ENCODE measurements around the gene BCL2. TPM values are rescaled to one million over a fixed set of nuclear protein-coding genes. Genes with fewer than 3 reads are reported as not detected.

Gene BCL2
- total and polyA plus RNA-seq, 9 of the 15 experiments (the other 6 are each of a cell fraction or from before 2014, with no cell fraction given): 0.10 to 1.1 (median 0.65) TPM

DNA sequence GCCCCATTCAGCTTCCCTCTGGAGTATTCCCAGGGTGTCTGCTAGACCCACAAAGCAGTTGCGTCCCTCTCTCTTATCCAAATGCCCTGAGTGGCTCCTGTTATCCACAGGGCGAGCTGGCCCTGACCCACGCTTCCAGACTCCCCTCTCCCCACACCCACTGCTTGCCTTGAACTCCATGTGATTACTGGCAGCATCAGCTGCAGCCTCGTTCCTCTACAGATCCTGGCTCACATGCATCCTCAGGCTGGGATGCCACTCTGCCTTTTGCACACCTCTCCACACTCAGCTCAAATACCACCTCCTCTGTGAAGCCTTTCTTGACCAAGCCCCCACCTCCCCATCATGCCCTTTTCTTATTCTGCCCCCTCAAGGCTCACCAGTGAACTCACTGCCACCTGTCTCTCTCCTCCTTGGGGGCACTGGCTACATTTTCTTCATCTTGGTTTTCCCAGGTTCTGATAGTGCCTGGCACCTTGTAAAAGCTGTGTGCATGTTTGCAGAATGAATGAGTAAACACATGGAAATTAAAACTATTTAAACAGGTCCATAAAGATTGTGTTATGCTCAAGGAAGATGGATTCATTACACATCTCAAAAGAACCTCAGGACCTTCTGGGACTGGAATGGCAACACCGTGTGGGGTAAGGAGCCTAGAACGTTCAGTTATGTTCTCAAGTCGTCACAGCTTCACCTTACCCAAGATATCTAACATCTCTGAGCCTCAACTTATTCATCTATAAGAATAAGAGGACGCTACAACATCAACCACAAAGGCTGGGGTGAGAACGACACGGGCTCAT is 165.0 kb downstream of the BCL2 start:
- Histone ChIP-seq H3K27me3 (ENCODE audit: control insufficient read depth in 2 of 2, insufficient read depth in 2 of 2, low read length in 2 of 2) (peaks cover 9 to 28% of the 10 kb centered on the region in 2 experiments; a peak in 3 of 5 replicates), H4K20me1 (replicated peaks; ENCODE audit: control insufficient read depth, insufficient read depth, low read length) (no peaks in the 10 kb centered on the region), H3K79me2 (ENCODE audit: control insufficient read depth, insufficient read depth, low read length) (no peaks in the 10 kb centered on the region), H3K36me3 (ENCODE audit: control insufficient read depth, insufficient read depth, low read length) (no peaks in the 10 kb centered on the region), H3K4me2 (ENCODE audit: insufficient read depth, low read length) (no peak overlapping the region), H2AFZ (ENCODE audit: low read depth, low read length) (no peak overlapping the region), H3K9me1 (ENCODE audit: control insufficient read depth, insufficient read depth, low read length) (no peaks in the 10 kb centered on the region), H3K9me3 (replicated peaks; ENCODE audit: control insufficient read depth, insufficient read depth, low read depth, low read length) (no peaks in the 10 kb centered on the region), H3K4me1 (replicated peaks in 1 of 2; ENCODE audit: control insufficient read depth in 2 of 2, insufficient read depth in 2 of 2, low read length in 2 of 2) (no peaks in the 10 kb centered on the region; a peak in 1 of 5 replicates), H3K27ac (ENCODE audit: extremely low read depth, low read depth, low read length) (no peak overlapping the region), H3K9ac (ENCODE audit: insufficient read depth in 1 of 2, low read depth in 2 of 2, low read length in 2 of 2) (no peak overlapping the region), H3K4me3 (no peak overlapping the region)
- no TSS peak for BruUV-seq (replicated peaks)
- intact Hi-C loops (cut with micrococcal nuclease): loop anchor here (10.0 kb wide), 1 partner anchor 130 kb away; no protein-coding TSS in a partner anchor
- WGBS (ENCODE audit: insufficient coverage, low coverage, missing lambda C conversion rate): 2% methylated on average over 9 of the region's 10 CpGs
- FAIRE-seq: no peak
- CTCF ChIA-PET (ENCODE audit: low intra/inter-chr PET ratio): interaction anchor here (1.0 kb wide), 1 partner anchor 169 kb away, joined by 3 read pairs; no protein-coding TSS in a partner anchor
- ATAC-seq: no peak
- no peak for DNase-seq (ENCODE audit: extremely low read depth in 1 of 4, low spot score in 3 of 4)
- in situ Hi-C loops (cut with MboI): no loop called here
- POLR2A ChIA-PET: interaction anchor here (0.6 kb wide), 1 partner anchor 299 kb away, joined by 3 read pairs; no protein-coding TSS in a partner anchor
- TF ChIP-seq, protein P1, sequence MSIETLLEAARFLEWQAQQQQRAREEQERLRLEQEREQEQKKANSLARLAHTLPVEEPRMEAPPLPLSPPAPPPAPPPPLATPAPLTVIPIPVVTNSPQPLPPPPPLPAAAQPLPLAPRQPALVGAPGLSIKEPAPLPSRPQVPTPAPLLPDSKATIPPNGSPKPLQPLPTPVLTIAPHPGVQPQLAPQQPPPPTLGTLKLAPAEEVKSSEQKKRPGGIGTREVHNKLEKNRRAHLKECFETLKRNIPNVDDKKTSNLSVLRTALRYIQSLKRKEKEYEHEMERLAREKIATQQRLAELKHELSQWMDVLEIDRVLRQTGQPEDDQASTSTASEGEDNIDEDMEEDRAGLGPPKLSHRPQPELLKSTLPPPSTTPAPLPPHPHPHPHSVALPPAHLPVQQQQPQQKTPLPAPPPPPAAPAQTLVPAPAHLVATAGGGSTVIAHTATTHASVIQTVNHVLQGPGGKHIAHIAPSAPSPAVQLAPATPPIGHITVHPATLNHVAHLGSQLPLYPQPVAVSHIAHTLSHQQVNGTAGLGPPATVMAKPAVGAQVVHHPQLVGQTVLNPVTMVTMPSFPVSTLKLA (conservative IDR thresholded peaks at IDR 0.05): no peak
- TF ChIP-seq POLR2G (IDR thresholded peaks at IDR 0.05; ENCODE audit: low read depth, low read length): no peak
- no peak for TF ChIP-seq POLR3A (IDR thresholded peaks at IDR 0.05; ENCODE audit: borderline replicate concordance, extremely low read depth, insufficient read depth, insufficient read length)
- no peak for TF ChIP-seq ZKSCAN3 (CRISPR knock-in tag; IDR thresholded peaks at IDR 0.05)
- TF ChIP-seq PTTG1 (tag; IDR thresholded peaks at IDR 0.05; ENCODE audit: low read depth): no peak
- TF ChIP-seq ZNF431 (CRISPR knock-in tag; IDR thresholded peaks at IDR 0.05): no peak
- TF ChIP-seq SNIP1 (IDR thresholded peaks at IDR 0.05; ENCODE audit: low read depth): no peak
- TF ChIP-seq ZNF3 (CRISPR knock-in tag; IDR thresholded peaks at IDR 0.05): no peak

All from K562 (cell line).